ENCODE measurements around the gene MAJIN.
A peak's percentile ranks its signal among the peaks of the same experiment; 100 is the strongest.

MAJIN gene

DNA sequence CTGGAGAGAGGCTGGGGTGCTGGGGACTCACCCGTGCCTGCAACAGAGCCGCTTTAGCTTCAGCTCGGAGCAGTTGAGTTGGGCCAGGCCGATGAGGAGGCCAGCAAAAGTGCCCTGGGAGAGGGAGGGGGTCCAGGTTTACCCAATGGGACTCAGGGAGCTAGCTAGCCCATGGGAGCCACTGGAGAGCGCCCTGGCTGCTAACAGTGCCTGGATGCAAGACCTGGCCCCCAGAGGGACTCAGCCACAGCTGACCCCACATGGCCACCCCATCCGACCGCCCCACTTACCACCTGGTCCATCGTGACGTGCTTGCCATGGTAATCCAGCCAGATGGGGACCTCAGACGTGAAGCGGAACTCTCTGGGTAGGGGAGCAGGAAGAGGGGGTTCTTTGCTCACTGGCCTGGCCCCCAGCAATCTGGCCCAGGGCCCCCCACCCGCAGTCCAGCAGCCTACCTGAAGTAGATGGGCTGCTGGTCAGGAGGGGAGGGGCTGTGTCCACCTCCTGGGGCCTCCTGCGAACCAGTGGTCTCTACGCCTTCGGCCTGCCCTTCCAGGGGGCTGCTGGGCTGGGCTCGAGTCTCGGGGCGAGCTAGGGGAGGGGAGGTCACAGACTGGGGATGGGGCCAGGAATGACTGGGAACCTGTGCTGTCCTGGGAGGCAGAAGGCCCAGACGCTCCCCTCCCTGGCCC lies 74.4 kb downstream of the MAJIN start:
- DNase-seq, result no peak
- H3K27ac ChIP-seq (ENCODE audit: insufficient read depth in 1 of 2, low read depth in 1 of 2, low read length in 2 of 2, poor library complexity in 1 of 2, severe bottlenecking in 2 of 2), result no peak overlapping the region
- H3K4me3 ChIP-seq (ENCODE audit: control insufficient read depth in 1 of 7, extremely low read depth in 1 of 7, insufficient read depth in 4 of 7, low read depth in 2 of 7, low read length in 6 of 7), result no peak overlapping the region
- CTCF ChIA-PET, result interaction anchor here (1.6 to 36.3 kb wide), 4 partner anchors 9 to 43 kb away, joined by 3 to 1071 read pairs (median 5); partner anchors contain the start of gene CDC42BPG
- peaks cover 0 to 16% (median 10%) of the 10 kb centered on the region in 4 experiments for H3K4me1 ChIP-seq (ENCODE audit: control extremely low read depth in 1 of 4, control insufficient read depth in 4 of 4, insufficient read depth in 4 of 4, low read length in 3 of 4)
- WGBS (ENCODE audit: insufficient coverage), result 98% methylated on average over 14 of the region's 19 CpGs
- peaks cover 3 to 70% (median 37%) of the 10 kb centered on the region in 4 experiments for H3K36me3 ChIP-seq (ENCODE audit: control insufficient read depth in 4 of 4, insufficient read depth in 4 of 4, low read length in 3 of 4)
- POLR2A ChIA-PET, result no interaction called here
- no peaks in the 10 kb centered on the region for H3K27me3 ChIP-seq (replicated peaks in 2 of 5; ENCODE audit: control insufficient read depth in 4 of 5, insufficient read depth in 5 of 5, low read length in 4 of 5)
- no peaks in the 10 kb centered on the region for H3K9me3 ChIP-seq (ENCODE audit: control extremely low read depth in 1 of 5, control insufficient read depth in 4 of 5, insufficient read depth in 2 of 5, low read depth in 1 of 5, low read length in 4 of 5)

DNA sequence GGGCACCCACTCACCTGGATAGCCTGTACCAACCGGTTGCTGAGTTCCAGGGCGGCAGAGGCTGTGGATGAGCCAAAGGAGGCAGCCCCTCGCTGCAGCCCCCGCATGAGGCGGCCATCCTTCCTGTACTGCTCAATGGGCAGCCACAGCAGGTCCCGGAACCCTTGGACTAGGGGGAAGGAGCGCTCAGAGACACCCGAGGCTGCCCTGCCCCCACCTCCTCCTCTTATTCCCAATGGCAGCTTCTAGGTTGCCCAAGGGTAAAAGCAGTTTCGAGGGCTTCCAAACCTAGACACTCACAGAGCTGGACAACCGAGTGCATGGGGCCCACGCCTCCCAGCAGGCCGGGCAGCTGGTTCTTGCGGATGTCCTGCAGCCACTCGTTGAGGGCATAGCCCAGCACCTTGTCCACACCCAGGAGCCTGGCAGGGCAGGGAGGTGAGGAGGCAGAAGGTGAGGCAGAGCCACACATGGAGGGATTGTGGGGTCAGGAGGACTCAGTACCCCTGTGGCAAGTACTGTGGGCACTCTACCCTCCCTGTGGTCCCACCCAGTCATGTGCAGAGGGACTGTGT lies 75.4 kb downstream of the MAJIN start:
- 94% methylated on average over 10 of the region's 14 CpGs for WGBS (ENCODE audit: insufficient coverage)
- peaks cover 0 to 20% (median 10%) of the 10 kb centered on the region in 4 experiments for H3K4me1 ChIP-seq (ENCODE audit: control extremely low read depth in 1 of 4, control insufficient read depth in 4 of 4, insufficient read depth in 4 of 4, low read length in 3 of 4)
- no peak overlapping the region for H3K4me3 ChIP-seq (ENCODE audit: control insufficient read depth in 1 of 7, extremely low read depth in 1 of 7, insufficient read depth in 4 of 7, low read depth in 2 of 7, low read length in 6 of 7)
- H3K9me3 ChIP-seq (ENCODE audit: control extremely low read depth in 1 of 5, control insufficient read depth in 4 of 5, insufficient read depth in 2 of 5, low read depth in 1 of 5, low read length in 4 of 5), result no peaks in the 10 kb centered on the region
- peaks cover 3 to 62% (median 31%) of the 10 kb centered on the region in 4 experiments for H3K36me3 ChIP-seq (ENCODE audit: control insufficient read depth in 4 of 4, insufficient read depth in 4 of 4, low read length in 3 of 4)
- no peak for DNase-seq
- ChIA-PET CTCF (interaction anchor here (0.6 to 36.3 kb wide), 6 partner anchors 8 to 87 kb away, joined by 3 to 1071 read pairs (median 3); partner anchors contain the start of gene CDC42BPG), POLR2A (no interaction called here)
- H3K27me3 ChIP-seq (replicated peaks in 2 of 5; ENCODE audit: control insufficient read depth in 4 of 5, insufficient read depth in 5 of 5, low read length in 4 of 5), result no peaks in the 10 kb centered on the region
- H3K27ac ChIP-seq (ENCODE audit: insufficient read depth in 1 of 2, low read depth in 1 of 2, low read length in 2 of 2, poor library complexity in 1 of 2, severe bottlenecking in 2 of 2), result no peak overlapping the region

DNA sequence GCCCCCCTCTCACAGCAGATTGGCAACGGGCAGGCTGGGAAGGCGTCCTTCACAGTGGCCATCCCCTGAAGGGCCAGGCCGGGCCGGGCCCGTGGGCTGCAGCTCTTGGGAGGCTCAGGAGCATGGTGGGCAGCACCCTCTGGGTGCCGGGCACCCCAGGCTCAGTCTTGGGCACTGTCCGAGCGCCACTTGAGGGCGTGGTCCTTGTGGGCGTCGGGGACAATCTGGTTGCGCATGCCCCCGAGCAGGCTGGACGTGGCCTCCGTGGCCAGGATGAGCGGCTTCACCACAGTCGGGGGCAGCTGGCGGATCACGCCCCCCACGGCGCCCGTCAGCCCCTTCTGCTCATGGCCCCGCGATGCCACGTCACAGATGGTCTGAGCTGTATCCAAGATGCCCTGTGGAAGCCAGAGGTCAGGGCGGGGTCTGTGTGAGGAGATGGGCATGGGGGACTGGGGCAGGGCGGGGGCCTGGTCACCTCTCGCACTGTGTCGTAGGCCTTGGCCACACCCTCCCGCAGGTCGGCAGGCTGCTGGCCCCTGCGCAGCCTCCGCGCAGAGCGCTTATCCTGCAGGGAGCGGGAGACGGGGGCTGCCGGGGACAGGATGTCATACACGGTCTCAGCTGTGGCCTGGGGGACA lies 77.0 kb downstream of the MAJIN start:
- Histone ChIP-seq H3K4me1 (ENCODE audit: control extremely low read depth in 1 of 4, control insufficient read depth in 4 of 4, insufficient read depth in 4 of 4, low read length in 3 of 4) (peaks cover 0 to 20% (median 10%) of the 10 kb centered on the region in 4 experiments), H3K27me3 (replicated peaks in 2 of 5; ENCODE audit: control insufficient read depth in 4 of 5, insufficient read depth in 5 of 5, low read length in 4 of 5) (no peaks in the 10 kb centered on the region), H3K9me3 (ENCODE audit: control extremely low read depth in 1 of 5, control insufficient read depth in 4 of 5, insufficient read depth in 2 of 5, low read depth in 1 of 5, low read length in 4 of 5) (no peaks in the 10 kb centered on the region), H3K36me3 (ENCODE audit: control insufficient read depth in 4 of 4, insufficient read depth in 4 of 4, low read length in 3 of 4) (peaks cover 0 to 47% (median 21%) of the 10 kb centered on the region in 4 experiments), H3K27ac (ENCODE audit: insufficient read depth in 1 of 2, low read depth in 1 of 2, low read length in 2 of 2, poor library complexity in 1 of 2, severe bottlenecking in 2 of 2) (no peak overlapping the region), H3K4me3 (ENCODE audit: control insufficient read depth in 1 of 7, extremely low read depth in 1 of 7, insufficient read depth in 4 of 7, low read depth in 2 of 7, low read length in 6 of 7) (no peak overlapping the region)
- no peak for DNase-seq
- POLR2A ChIA-PET, result no interaction called here
- CTCF ChIA-PET, result interaction anchor here (0.7 to 36.3 kb wide), 12 partner anchors 8 to 113 kb away, joined by 3 to 1071 read pairs (median 4); partner anchors contain the start of genes CDC42BPG and EHD1
- 89% methylated on average over 33 of the region's 39 CpGs for WGBS (ENCODE audit: insufficient coverage)

DNA sequence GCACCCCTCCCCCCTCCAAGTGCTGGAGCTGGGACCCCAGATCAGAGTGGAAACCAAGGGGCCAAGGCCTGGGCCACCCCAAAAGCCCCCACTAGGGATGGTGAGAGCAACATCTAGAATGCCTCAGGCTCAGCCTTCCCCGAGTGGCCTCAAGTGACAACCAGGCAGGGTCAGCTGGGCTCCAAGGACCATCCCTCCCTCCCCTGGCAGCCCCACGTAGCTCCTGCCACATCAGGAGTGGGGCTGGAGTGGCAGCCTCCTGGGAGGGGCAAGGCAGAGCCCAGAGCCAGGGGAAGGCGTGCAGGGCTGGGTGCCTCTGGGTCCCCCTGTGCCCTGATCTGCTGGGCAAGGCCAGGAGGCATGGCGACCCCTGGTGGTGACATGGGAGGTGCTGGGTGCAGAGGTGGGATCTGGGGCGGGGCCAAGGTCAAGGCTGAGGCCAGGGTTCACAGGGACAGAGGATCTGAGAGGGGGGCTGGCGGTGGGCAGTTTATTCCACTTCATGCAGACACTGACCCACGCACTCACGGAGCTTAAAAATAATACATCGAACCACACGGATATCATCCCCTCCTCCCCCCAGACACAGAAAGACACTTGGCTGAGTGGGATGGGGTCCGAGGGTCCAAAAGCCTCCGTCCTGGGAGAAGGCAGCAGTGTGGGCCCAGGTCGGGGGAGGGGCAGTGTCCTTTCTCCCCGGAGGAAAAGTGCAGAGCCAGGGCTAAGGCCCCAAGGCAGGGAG lies 77.7 kb downstream of the MAJIN start:
- H3K4me3 ChIP-seq (ENCODE audit: control insufficient read depth in 1 of 7, extremely low read depth in 1 of 7, insufficient read depth in 4 of 7, low read depth in 2 of 7, low read length in 6 of 7), result no peak overlapping the region
- POLR2A ChIA-PET, result no interaction called here

DNA sequence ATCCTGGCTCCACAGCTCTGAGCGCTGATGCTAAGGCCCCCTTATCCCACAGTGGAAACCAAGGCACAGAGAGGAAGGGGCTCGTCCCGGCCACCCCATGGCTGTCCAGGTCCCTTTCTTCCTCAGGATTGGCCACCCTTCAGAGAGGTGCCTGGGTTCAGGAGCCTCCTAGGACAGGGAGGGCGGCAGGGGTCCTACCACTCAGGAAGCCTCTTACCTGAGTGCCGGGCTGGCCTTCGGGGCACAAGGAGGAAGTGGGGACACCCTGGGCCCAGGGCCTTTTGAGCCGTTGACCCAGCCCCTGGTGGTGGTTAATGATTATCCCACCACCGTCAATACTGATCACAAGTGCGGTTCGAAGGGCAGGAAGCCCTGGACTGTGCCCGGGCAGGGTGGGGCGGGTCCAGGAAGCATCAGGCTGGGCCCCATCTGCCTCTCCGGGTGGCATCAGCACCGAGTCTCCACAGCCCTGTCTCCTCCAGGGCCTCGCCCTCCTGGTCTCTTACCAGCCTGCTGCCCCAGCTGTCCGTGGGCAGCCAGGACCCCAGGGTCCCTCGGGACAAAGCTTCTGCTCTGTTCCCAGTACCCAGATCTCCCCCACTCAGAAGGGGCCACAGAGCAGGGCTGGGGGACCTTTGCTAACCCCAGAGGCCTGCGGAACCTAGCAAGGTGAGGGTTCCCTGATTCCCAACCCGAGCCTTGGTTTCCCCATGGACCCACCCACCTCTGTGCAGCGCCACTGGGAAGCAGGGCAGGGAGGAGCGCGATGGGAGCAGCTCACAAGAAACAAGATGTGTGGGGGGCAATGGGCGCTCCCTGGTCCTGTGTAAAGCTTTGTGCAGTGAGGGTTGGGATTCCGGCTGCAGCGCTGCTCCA lies 78.5 kb downstream of the MAJIN start:
- CTCF ChIA-PET, result interaction anchor here (0.7 to 36.3 kb wide), 14 partner anchors 9 to 112 kb away, joined by 3 to 1071 read pairs (median 6); partner anchors contain the start of genes CDC42BPG and EHD1
- WGBS (ENCODE audit: insufficient coverage), result 66% methylated on average over 21 of the region's 25 CpGs
- Histone ChIP-seq H3K27ac (ENCODE audit: insufficient read depth in 1 of 2, low read depth in 1 of 2, low read length in 2 of 2, poor library complexity in 1 of 2, severe bottlenecking in 2 of 2) (no peak overlapping the region), H3K36me3 (ENCODE audit: control insufficient read depth in 4 of 4, insufficient read depth in 4 of 4, low read length in 3 of 4) (peaks cover 0 to 38% (median 14%) of the 10 kb centered on the region in 4 experiments), H3K4me1 (ENCODE audit: control extremely low read depth in 1 of 4, control insufficient read depth in 4 of 4, insufficient read depth in 4 of 4, low read length in 3 of 4) (peaks cover 0 to 30% (median 15%) of the 10 kb centered on the region in 4 experiments), H3K27me3 (replicated peaks in 2 of 5; ENCODE audit: control insufficient read depth in 4 of 5, insufficient read depth in 5 of 5, low read length in 4 of 5) (no peaks in the 10 kb centered on the region), H3K4me3 (ENCODE audit: control insufficient read depth in 1 of 7, extremely low read depth in 1 of 7, insufficient read depth in 4 of 7, low read depth in 2 of 7, low read length in 6 of 7) (no peak overlapping the region), H3K9me3 (ENCODE audit: control extremely low read depth in 1 of 5, control insufficient read depth in 4 of 5, insufficient read depth in 2 of 5, low read depth in 1 of 5, low read length in 4 of 5) (no peaks in the 10 kb centered on the region)
- POLR2A ChIA-PET, result no interaction called here
- DNase-seq, result no peak

More for the DNA sequence above, 77.7 kb downstream of the MAJIN start:
- CTCF ChIA-PET, result interaction anchor here (0.7 to 36.3 kb wide), 15 partner anchors 7 to 112 kb away, joined by 3 to 1071 read pairs (median 4); partner anchors contain the start of genes CDC42BPG and EHD1
- no peaks in the 10 kb centered on the region for H3K27me3 ChIP-seq (replicated peaks in 2 of 5; ENCODE audit: control insufficient read depth in 4 of 5, insufficient read depth in 5 of 5, low read length in 4 of 5)
- DNase-seq, result peak; percentile 81 to 88 (median 84)
- peaks cover 0 to 43% (median 18%) of the 10 kb centered on the region in 4 experiments for H3K36me3 ChIP-seq (ENCODE audit: control insufficient read depth in 4 of 4, insufficient read depth in 4 of 4, low read length in 3 of 4)
- H3K27ac ChIP-seq (ENCODE audit: insufficient read depth in 1 of 2, low read depth in 1 of 2, low read length in 2 of 2, poor library complexity in 1 of 2, severe bottlenecking in 2 of 2), result no peak overlapping the region
- peaks cover 0 to 22% (median 11%) of the 10 kb centered on the region in 4 experiments for H3K4me1 ChIP-seq (ENCODE audit: control extremely low read depth in 1 of 4, control insufficient read depth in 4 of 4, insufficient read depth in 4 of 4, low read length in 3 of 4)
- no peaks in the 10 kb centered on the region for H3K9me3 ChIP-seq (ENCODE audit: control extremely low read depth in 1 of 5, control insufficient read depth in 4 of 5, insufficient read depth in 2 of 5, low read depth in 1 of 5, low read length in 4 of 5)
- 38% methylated on average over 5 of the region's 14 CpGs for WGBS (ENCODE audit: insufficient coverage)

DNA sequence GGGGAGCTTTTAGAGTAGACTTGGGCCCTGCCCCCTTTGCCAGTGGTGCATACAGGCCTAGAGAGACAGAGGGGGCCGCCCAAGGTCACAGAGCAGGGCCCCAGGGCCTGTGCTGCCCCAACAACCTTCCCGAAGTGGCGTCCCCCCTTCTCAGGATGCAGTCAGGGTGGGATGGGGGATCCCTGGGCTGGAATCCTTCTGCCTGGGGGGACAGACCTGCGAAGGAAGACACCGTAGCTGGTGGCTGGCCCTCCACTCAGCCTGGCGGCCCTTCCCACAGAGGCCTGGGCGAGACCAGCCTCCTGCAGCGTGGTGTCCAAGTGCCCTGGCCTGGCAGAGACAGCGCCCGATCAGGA lies 79.1 kb downstream of the MAJIN start:
- 94% methylated on average over 10 of the region's 10 CpGs for WGBS (ENCODE audit: insufficient coverage)
- H3K4me1 ChIP-seq (ENCODE audit: control extremely low read depth in 1 of 4, control insufficient read depth in 4 of 4, insufficient read depth in 4 of 4, low read length in 3 of 4), result peaks cover 0 to 36% (median 20%) of the 10 kb centered on the region in 4 experiments
- H3K27ac ChIP-seq (ENCODE audit: insufficient read depth in 1 of 2, low read depth in 1 of 2, low read length in 2 of 2, poor library complexity in 1 of 2, severe bottlenecking in 2 of 2), result no peak overlapping the region
- H3K9me3 ChIP-seq (ENCODE audit: control extremely low read depth in 1 of 5, control insufficient read depth in 4 of 5, insufficient read depth in 2 of 5, low read depth in 1 of 5, low read length in 4 of 5), result no peaks in the 10 kb centered on the region
- peaks cover 0 to 32% (median 11%) of the 10 kb centered on the region in 4 experiments for H3K36me3 ChIP-seq (ENCODE audit: control insufficient read depth in 4 of 4, insufficient read depth in 4 of 4, low read length in 3 of 4)
- POLR2A ChIA-PET, result no interaction called here
- CTCF ChIA-PET, result interaction anchor here (0.6 to 36.3 kb wide), 7 partner anchors 9 to 375 kb away, joined by 3 to 1071 read pairs (median 9); partner anchors contain the start of genes CDC42BPG and EHD1
- DNase-seq, result no peak
- H3K4me3 ChIP-seq (ENCODE audit: control insufficient read depth in 1 of 7, extremely low read depth in 1 of 7, insufficient read depth in 4 of 7, low read depth in 2 of 7, low read length in 6 of 7), result no peak overlapping the region
- no peaks in the 10 kb centered on the region for H3K27me3 ChIP-seq (replicated peaks in 2 of 5; ENCODE audit: control insufficient read depth in 4 of 5, insufficient read depth in 5 of 5, low read length in 4 of 5)

Measured in common myeloid progenitor, CD34-positive (primary cell).